Cardiac fibroblast (primary cell): Measurements from ENCODE around the gene WT1.

Experiments
- DNase-seq, 2 donors: peaks; one replicate each; pipeline versions ENCODE4 v3.0.0 to v3.0.0-alpha.2; 2010; ENCODE audit warnings: low read depth in 2 of 2
- H3K4me3 ChIP-seq, 2 donors: replicated peaks in 1 of 2; 1 replicate in 1 of 2; 2 replicates in 1 of 2; pipeline ENCODE4 v1.5.1; 2011; ENCODE audit warnings: low read depth in 2 of 2, low read length in 2 of 2, mild to moderate bottlenecking in 2 of 2, moderate library complexity in 1 of 2
- CTCF ChIP-seq: IDR thresholded peaks from one replicate; pipeline ENCODE4 v1.5.1; 2011; ENCODE audit warnings: low read depth, mild to moderate bottlenecking, low read length, inconsistent platforms

Gene WT1

GRCh38 chr11:32429477-32429876 is 5.9 kb downstream of the WT1 start:
- no peak overlapping the region for H3K4me3 ChIP-seq
- no peak for TF ChIP-seq CTCF
- no peak for DNase-seq

- no peak for DNase-seq
- no peak overlapping the region for H3K4me3 ChIP-seq
- TF ChIP-seq CTCF = no peak
Measured at GRCh38 chr11:32428665-32429303, 6.6 kb downstream of the WT1 start.

- H3K4me3 ChIP-seq = no peak overlapping the region
- no peak for TF ChIP-seq CTCF
- no peak for DNase-seq
Measured at GRCh38 chr11:32427935-32428664, 7.2 kb downstream of the WT1 start.

DNA sequence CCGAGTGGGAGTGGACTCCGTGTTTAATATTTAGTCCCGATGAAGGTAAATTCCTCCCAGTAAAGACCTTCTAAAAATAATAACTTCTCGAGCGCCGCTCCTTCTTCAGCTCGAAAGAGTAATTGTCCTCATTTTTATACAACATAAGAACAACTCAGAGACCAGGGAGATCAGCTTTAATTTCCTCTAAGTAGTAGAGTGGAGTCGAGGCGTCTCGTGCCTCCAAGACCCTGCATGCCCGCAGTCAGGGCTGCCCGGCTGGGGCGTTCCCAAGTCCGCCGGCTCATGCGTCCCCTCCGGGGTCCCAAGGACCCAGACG is 7.8 kb downstream of the WT1 start:
- no peak for TF ChIP-seq CTCF
- no peak for DNase-seq
- no peak overlapping the region for H3K4me3 ChIP-seq

DNA sequence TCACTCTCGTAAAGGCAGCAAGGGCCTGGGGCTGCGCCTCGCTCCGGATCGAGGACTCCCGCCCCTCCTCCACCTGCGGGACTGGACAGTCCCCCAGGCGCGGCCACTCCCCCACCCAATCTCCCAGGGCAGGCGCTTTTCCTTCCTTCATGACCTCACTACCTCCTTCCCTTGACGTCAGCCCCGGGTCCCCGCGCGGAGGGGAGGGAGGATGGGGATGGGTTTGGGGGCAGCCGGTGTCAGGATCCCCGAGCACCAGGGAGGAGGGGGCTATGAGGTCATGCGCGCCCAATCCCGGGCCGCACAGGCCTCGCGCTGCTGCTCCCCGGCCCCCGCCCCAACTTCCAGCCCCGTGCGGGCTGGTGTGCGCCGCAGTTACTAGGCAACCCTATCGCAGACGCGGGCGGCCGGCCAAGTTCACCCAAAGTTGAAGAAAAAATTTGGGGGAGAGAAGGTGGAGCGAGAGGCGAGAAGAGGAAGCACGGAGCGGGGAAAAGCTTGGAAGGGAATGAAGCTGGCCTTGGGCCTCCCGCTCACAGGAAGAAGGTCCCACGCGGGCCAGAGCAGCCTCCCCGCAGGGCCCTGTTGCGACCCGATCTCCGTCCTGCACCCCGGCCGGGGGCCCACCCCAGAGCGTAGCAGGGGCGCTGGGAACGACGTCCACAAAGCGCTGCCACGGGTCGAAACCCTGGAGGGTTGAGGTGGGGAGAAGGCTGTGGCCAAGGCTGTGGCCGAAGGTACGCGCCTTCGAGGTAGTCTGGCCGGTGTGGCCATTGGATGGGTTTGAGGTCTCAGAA is 8.3 kb downstream of the WT1 start:
- no peak overlapping the region for H3K4me3 ChIP-seq
- peak in 1 of 2 donors; percentile 74 for DNase-seq

GRCh38 chr11:32426192-32426591 is 9.1 kb downstream of the WT1 start:
- DNase-seq = no peak
- no peak overlapping the region for H3K4me3 ChIP-seq
- TF ChIP-seq CTCF = no peak

More for the DNA sequence above, 8.3 kb downstream of the WT1 start:
- TF ChIP-seq CTCF = no peak
